ENCODE measurements around the gene THAP5.

GRCh38 chr7:108614896-108615295 is 45.4 kb upstream of the THAP5 start:
- TF ChIP-seq CTCF (IDR thresholded peaks at IDR 0.05; ENCODE audit: borderline replicate concordance, extremely low read depth, low read length, poor library complexity, severe bottlenecking) (no peak), EZH2 (IDR thresholded peaks at IDR 0.05; ENCODE audit: borderline replicate concordance, low read depth, low read length, severe bottlenecking) (no peak)

Measured in DND-41 (cell line).